ENCODE results near the gene PAPOLG. TPM values are rescaled to one million over a fixed set of nuclear protein-coding genes. Genes with fewer than 3 reads are reported as not detected.

The PAPOLG gene
- total RNA-seq, 2 donors from 2014 or later = 23.2 to 34.1 TPM

DNA sequence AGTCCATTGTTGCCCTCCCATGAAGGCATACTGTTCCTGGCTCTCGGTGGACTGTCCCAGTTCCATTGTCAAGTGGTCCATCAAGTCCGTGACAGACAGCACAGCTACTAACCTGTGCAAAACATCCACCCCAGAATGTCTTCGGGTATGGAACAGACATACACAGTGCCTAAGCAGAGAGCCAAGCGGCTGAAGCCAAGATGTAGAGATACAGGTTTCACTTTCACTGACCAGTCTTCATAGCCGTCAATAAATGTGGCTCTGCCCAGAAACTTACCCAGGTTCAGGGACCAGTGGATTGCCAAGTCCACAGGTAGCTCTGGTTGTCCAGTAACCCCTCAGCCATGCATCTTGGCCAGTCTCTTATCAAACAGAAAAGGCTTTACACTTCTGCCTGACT, 10.7 kb upstream of the PAPOLG start:
- H3K4me1 Mint-ChIP-seq = peaks cover 11% of the 10 kb centered on the region
- 93 to 97% methylated on average over 3 to 5 of the region's 5 CpGs for WGBS, 2 experiments (ENCODE audit: insufficient coverage in 1 of 2, insufficient read length in 1 of 2)
- no peak overlapping the region for H3K4me3 Mint-ChIP-seq
- Histone ChIP-seq H3K36me3 (ENCODE audit: control insufficient read depth, insufficient read depth, low read length) (no peaks in the 10 kb centered on the region), H3K9ac (ENCODE audit: extremely low read depth, low read length, poor library complexity, severe bottlenecking) (no peak overlapping the region), H3K9me3 (ENCODE audit: control insufficient read depth, low read length) (no peaks in the 10 kb centered on the region), H3K4me1 (ENCODE audit: control insufficient read depth, insufficient read depth, low read length) (no peaks in the 10 kb centered on the region), H3K4me3 (ENCODE audit: low read length) (no peak overlapping the region), H3K27me3 (ENCODE audit: control insufficient read depth, insufficient read depth, low read length, poor library complexity, severe bottlenecking) (no peaks in the 10 kb centered on the region), H3K27ac (ENCODE audit: low read depth, low read length) (no peak overlapping the region)
- no peaks in the 10 kb centered on the region for H3K36me3 Mint-ChIP-seq (ENCODE audit: low read depth)
- DNase-seq = no peak
- peaks cover 18% of the 10 kb centered on the region for H3K27me3 Mint-ChIP-seq (ENCODE audit: insufficient read depth)
- TF ChIP-seq, protein P1, sequence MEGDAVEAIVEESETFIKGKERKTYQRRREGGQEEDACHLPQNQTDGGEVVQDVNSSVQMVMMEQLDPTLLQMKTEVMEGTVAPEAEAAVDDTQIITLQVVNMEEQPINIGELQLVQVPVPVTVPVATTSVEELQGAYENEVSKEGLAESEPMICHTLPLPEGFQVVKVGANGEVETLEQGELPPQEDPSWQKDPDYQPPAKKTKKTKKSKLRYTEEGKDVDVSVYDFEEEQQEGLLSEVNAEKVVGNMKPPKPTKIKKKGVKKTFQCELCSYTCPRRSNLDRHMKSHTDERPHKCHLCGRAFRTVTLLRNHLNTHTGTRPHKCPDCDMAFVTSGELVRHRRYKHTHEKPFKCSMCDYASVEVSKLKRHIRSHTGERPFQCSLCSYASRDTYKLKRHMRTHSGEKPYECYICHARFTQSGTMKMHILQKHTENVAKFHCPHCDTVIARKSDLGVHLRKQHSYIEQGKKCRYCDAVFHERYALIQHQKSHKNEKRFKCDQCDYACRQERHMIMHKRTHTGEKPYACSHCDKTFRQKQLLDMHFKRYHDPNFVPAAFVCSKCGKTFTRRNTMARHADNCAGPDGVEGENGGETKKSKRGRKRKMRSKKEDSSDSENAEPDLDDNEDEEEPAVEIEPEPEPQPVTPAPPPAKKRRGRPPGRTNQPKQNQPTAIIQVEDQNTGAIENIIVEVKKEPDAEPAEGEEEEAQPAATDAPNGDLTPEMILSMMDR (conservative IDR thresholded peaks at IDR 0.05) = no peak
- no peaks in the 10 kb centered on the region for H3K9me3 Mint-ChIP-seq
- no peak overlapping the region for H3K27ac Mint-ChIP-seq

DNA sequence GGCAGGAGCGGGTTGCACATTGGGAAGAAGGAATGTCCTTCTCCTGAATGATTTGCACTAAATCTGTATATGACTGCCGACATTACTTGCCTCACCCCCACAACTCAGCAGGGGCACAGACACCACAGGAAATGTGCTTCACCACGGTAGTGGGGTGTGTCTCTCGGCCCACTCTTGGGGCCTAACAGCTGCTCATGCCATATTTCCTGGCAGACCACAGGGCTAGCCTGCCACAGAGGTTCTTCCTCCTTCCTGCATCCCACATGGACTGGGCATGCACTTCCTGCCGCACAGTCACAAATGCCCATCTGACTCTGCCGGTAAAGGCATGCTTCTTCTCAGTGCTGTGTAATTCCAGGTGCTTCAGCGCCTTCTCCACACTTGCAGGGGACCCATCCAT, 10.3 kb upstream of the PAPOLG start:
- TF ChIP-seq, protein P1 (conservative IDR thresholded peaks at IDR 0.05) = no peak
- Mint-ChIP-seq H3K9me3 (no peaks in the 10 kb centered on the region), H3K4me3 (no peak overlapping the region), H3K4me1 (peaks cover 11% of the 10 kb centered on the region), H3K36me3 (ENCODE audit: low read depth) (no peaks in the 10 kb centered on the region), H3K27ac (no peak overlapping the region), H3K27me3 (ENCODE audit: insufficient read depth) (peaks cover 17% of the 10 kb centered on the region)
- no peaks in the 10 kb centered on the region for H3K4me1 ChIP-seq (ENCODE audit: control insufficient read depth, insufficient read depth, low read length)
- H3K36me3 ChIP-seq (ENCODE audit: control insufficient read depth, insufficient read depth, low read length) = no peaks in the 10 kb centered on the region
- H3K9ac ChIP-seq (ENCODE audit: extremely low read depth, low read length, poor library complexity, severe bottlenecking) = no peak overlapping the region
- WGBS, 2 experiments (ENCODE audit: insufficient coverage in 1 of 2, insufficient read length in 1 of 2) = 83 to 100% methylated on average over 1 to 7 of the region's 7 CpGs
- H3K9me3 ChIP-seq (ENCODE audit: control insufficient read depth, low read length) = no peaks in the 10 kb centered on the region
- DNase-seq = no peak
- no peak overlapping the region for H3K4me3 ChIP-seq (ENCODE audit: low read length)
- H3K27me3 ChIP-seq (ENCODE audit: control insufficient read depth, insufficient read depth, low read length, poor library complexity, severe bottlenecking) = no peaks in the 10 kb centered on the region
- no peak overlapping the region for H3K27ac ChIP-seq (ENCODE audit: low read depth, low read length)

DNA sequence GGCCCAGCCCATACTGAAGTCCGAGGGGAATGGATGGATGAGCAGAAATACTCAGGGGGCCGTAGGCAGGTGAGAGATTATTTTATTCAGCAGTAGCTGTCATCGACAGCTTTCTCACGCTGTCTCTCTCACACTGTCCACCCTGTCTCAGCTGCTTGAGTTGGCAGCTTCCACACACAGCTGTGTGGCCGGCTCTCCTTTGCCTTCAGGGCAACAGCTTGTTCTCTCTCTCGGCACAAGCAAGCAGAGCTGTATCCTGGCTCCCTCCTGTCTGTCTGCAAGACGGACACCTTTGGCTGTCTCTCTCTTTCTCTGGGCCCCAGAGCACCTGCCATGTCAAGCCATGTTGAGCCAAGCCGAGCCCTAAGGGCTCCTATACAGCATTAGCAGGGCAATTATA, 9.8 kb upstream of the PAPOLG start:
- WGBS, 2 experiments (ENCODE audit: insufficient coverage in 1 of 2, insufficient read length in 1 of 2) = 82 to 84% methylated on average over 4 to 8 of the region's 8 CpGs
- H3K27ac Mint-ChIP-seq = no peak overlapping the region
- H3K4me3 Mint-ChIP-seq = no peak overlapping the region

More for the DNA sequence above, 9.8 kb upstream of the PAPOLG start:
- Histone ChIP-seq H3K9ac (ENCODE audit: extremely low read depth, low read length, poor library complexity, severe bottlenecking) (no peak overlapping the region), H3K4me1 (ENCODE audit: control insufficient read depth, insufficient read depth, low read length) (no peaks in the 10 kb centered on the region), H3K27ac (ENCODE audit: low read depth, low read length) (no peak overlapping the region), H3K4me3 (ENCODE audit: low read length) (no peak overlapping the region), H3K27me3 (ENCODE audit: control insufficient read depth, insufficient read depth, low read length, poor library complexity, severe bottlenecking) (no peaks in the 10 kb centered on the region), H3K36me3 (ENCODE audit: control insufficient read depth, insufficient read depth, low read length) (no peaks in the 10 kb centered on the region), H3K9me3 (ENCODE audit: control insufficient read depth, low read length) (no peaks in the 10 kb centered on the region)
- no peak for DNase-seq
- no peaks in the 10 kb centered on the region for H3K36me3 Mint-ChIP-seq (ENCODE audit: low read depth)
- H3K27me3 Mint-ChIP-seq (ENCODE audit: insufficient read depth) = peaks cover 17% of the 10 kb centered on the region
- no peaks in the 10 kb centered on the region for H3K9me3 Mint-ChIP-seq
- TF ChIP-seq, protein P1 (conservative IDR thresholded peaks at IDR 0.05) = no peak
- H3K4me1 Mint-ChIP-seq = peaks cover 16% of the 10 kb centered on the region
